ENCODE measurements around the gene PARVG.

- TF ChIP-seq CTCF (IDR thresholded peaks at IDR 0.05; ENCODE audit: insufficient read depth, low read length, poor library complexity, severe bottlenecking) (no peak), EZH2phosphoT487 (conservative IDR thresholded peaks at IDR 0.05; ENCODE audit: low read length) (no peak)
Observed at GRCh38 chr22:44219101-44219870, 38.6 kb downstream of the PARVG start.

Measured in SU-DHL-6 (cell line).